Occipital lobe (tissue), 2 donors: Measurements from ENCODE around the gene TOM1L2. TPM values are rescaled to one million over a fixed set of nuclear protein-coding genes. Genes with fewer than 3 reads are reported as not detected.

ENCODE experiments used
- DNase-seq: peaks from one replicate; lab custom pipeline; 2025; lab: John Stamatoyannopoulos, UW
- total RNA-seq: library from RNA; depleted of rRNA; stranded (reverse); fragments of >200 nt; gene quantifications from one replicate; pipeline ENCODE4 v1.2.3, GENCODE V29; 2014

The TOM1L2 gene
- total RNA-seq, 1 donor from 2014 or later, result 17.8 TPM

- DNase-seq, result peak; percentile 56
These were observed 122.9 kb downstream of the TOM1L2 start for GRCh38 chr17:17849147-17849820.

- no peak for DNase-seq
These were observed 123.7 kb downstream of the TOM1L2 start for GRCh38 chr17:17848311-17849082.

GRCh38 chr17:17847726-17848125 lies 124.5 kb downstream of the TOM1L2 start:
- no peak for DNase-seq

GRCh38 chr17:17847118-17847689 lies 125.0 kb downstream of the TOM1L2 start:
- no peak for DNase-seq

- no peak for DNase-seq
These were observed 125.6 kb downstream of the TOM1L2 start for GRCh38 chr17:17846645-17847044.

- DNase-seq, result no peak
These were observed 126.2 kb downstream of the TOM1L2 start for GRCh38 chr17:17846003-17846402.

- DNase-seq, result no peak
These were observed 127.0 kb downstream of the TOM1L2 start for GRCh38 chr17:17845046-17845775.

- no peak for DNase-seq
These were observed 127.7 kb downstream of the TOM1L2 start for GRCh38 chr17:17844500-17844899.

- DNase-seq, result no peak
These were observed 128.1 kb downstream of the TOM1L2 start for GRCh38 chr17:17844079-17844478.

- DNase-seq, result no peak
These were observed 129.1 kb downstream of the TOM1L2 start for GRCh38 chr17:17843096-17843495.

GRCh38 chr17:17842111-17842876 lies 129.9 kb downstream of the TOM1L2 start:
- no peak for DNase-seq

GRCh38 chr17:17841601-17842025 lies 130.6 kb downstream of the TOM1L2 start:
- no peak for DNase-seq

GRCh38 chr17:17840751-17841591 lies 131.2 kb downstream of the TOM1L2 start:
- DNase-seq, result peak; percentile 73

- DNase-seq, result peak; percentile 87
These were observed 132.2 kb downstream of the TOM1L2 start for GRCh38 chr17:17839791-17840707.

- DNase-seq, result no peak
These were observed 133.9 kb downstream of the TOM1L2 start for GRCh38 chr17:17837966-17838962.

GRCh38 chr17:17837380-17837821 lies 134.8 kb downstream of the TOM1L2 start:
- no peak for DNase-seq

- DNase-seq, result peak; percentile 58
These were observed 135.3 kb downstream of the TOM1L2 start, which contains the start of gene SREBF1 for GRCh38 chr17:17836818-17837379. Gene SREBF1, minus strand, starts transcription at chr17:17836986. Its CDS starts 169 bp downstream, at chr17:17836817.
